Measurements from ENCODE around the gene MSL3.

The MSL3 gene

DNA sequence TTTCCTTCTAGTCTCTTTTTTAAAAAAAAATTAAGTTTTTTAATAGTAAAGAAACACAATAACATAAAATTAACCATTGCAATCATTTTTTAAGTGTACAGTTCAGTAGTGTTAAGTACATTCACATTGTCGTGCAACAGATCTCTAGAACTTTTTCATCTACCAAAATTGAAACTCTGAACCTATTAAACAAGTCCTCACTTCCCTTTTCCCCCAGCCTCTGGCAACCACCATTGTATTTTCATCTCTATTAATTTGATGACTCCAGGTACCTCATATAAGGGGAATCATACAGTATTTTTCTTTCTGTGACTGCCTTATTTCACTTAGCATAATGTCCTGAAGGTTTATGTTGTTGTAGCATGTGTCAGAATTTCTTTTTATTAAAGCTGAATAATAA, 31.8 kb downstream of the MSL3 start:
- TF ChIP-seq, protein P1, sequence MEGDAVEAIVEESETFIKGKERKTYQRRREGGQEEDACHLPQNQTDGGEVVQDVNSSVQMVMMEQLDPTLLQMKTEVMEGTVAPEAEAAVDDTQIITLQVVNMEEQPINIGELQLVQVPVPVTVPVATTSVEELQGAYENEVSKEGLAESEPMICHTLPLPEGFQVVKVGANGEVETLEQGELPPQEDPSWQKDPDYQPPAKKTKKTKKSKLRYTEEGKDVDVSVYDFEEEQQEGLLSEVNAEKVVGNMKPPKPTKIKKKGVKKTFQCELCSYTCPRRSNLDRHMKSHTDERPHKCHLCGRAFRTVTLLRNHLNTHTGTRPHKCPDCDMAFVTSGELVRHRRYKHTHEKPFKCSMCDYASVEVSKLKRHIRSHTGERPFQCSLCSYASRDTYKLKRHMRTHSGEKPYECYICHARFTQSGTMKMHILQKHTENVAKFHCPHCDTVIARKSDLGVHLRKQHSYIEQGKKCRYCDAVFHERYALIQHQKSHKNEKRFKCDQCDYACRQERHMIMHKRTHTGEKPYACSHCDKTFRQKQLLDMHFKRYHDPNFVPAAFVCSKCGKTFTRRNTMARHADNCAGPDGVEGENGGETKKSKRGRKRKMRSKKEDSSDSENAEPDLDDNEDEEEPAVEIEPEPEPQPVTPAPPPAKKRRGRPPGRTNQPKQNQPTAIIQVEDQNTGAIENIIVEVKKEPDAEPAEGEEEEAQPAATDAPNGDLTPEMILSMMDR (IDR thresholded peaks at IDR 0.05) = no peak
- TF ChIP-seq ZFX (IDR thresholded peaks at IDR 0.05; ENCODE audit: borderline replicate concordance) = no peak
- no peak overlapping the region for H3K27ac ChIP-seq

DNA sequence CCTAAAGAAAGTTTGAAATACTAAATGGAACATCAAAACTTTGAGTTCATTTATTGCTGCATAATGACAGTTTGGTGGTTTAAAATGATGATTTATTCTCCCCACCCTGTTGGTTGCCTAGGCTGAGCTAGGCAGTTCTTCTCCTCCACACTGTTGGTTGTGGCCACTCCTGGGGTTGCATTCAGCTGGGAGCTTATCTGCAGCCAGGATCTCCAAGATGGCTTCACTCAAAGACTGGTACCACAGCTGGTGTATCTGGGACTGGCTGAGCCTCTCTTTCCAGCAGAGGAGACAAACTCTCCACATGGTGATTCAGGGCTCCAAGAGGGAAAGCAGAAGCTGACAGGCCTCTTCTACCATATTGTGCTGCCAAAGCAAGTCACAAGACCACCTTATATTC, 33.1 kb downstream of the MSL3 start:
- no peak overlapping the region for H3K27ac ChIP-seq
- TF ChIP-seq, protein P1 (IDR thresholded peaks at IDR 0.05) = no peak
- no peak for TF ChIP-seq ZFX (IDR thresholded peaks at IDR 0.05; ENCODE audit: borderline replicate concordance)

GRCh38 chrX:11791537-11791936, 33.5 kb downstream of the MSL3 start:
- TF ChIP-seq, protein P1 (IDR thresholded peaks at IDR 0.05) = no peak
- no peak for TF ChIP-seq ZFX (IDR thresholded peaks at IDR 0.05; ENCODE audit: borderline replicate concordance)
- H3K27ac ChIP-seq = no peak overlapping the region

DNA sequence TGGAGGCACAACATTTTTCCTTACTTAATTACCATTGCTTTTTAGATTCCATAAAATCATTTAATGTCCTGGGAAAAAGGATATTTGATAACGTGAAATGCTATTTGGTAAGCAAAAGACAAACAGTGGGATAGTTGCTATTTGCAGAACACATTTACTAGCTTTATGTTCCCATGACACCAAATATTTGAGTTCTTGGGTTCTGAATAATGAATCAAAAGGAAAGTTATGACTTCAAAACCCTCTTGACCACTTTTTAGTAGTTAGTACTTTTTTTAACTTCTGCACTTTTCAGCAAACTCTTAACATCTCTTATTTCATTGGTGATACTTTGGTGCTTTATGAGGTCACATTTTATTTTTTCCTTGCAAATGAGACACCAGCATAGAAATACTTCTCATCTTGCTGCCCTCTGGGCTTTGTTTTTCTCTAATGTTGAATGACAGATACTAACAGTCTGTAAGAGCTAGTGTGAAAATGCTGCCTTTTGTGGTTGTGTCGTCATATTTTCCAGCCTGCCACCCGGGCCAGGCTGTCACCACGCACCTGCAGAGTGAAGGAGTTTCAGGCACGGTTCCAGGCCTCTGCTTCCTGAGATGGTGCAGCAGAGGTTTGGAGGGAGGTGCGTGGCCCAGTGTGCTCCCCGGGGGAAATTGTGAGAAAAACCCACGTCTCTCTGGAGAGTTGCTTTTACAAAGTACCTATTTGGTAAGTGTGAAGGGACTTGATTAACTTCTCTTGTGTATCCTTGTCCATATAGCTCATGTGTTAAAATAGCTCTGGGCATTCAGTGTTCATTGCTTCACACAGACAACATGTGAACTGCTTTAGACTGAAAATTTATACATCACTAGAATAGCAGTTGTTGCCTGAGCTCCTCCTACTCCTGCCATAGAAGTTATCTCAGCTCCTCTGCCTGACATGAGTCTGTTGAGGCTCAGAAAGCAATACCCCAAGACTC, 34.7 kb downstream of the MSL3 start:
- TF ChIP-seq ZFX (IDR thresholded peaks at IDR 0.05; ENCODE audit: borderline replicate concordance) = no peak
- 0 out of 2 replicates have a peak overlapping the region, but pooled peaks have one; percentile 1 for H3K27ac ChIP-seq

- TF ChIP-seq ZFX (IDR thresholded peaks at IDR 0.05; ENCODE audit: borderline replicate concordance) = no peak
Observed at GRCh38 chrX:11793734-11794133, 35.7 kb downstream of the MSL3 start.

DNA sequence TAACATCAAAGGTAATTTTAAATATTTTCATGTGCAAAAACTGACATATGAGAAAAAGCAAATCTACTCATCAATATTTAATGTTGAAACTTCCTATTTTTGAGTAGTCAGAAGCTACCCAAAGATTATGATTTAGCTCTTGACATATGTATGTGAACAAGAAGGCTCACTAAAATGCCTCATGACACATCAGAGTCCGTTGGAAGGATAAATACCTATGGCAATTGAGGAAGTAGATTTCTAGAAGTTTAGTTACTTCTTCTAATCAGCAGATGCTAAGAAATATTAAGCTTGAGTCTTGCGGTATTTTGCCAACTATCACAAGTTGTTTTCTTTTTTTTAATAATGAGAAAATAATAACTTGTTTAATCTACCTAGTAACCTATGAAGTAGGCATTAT, 55.3 kb downstream of the MSL3 start:
- TF ChIP-seq, protein P1 (IDR thresholded peaks at IDR 0.05) = no peak
- TF ChIP-seq ZFX (IDR thresholded peaks at IDR 0.05; ENCODE audit: borderline replicate concordance) = no peak
- no peak overlapping the region for H3K27ac ChIP-seq

More at GRCh38 chrX:11793734-11794133, 35.7 kb downstream of the MSL3 start:
- no peak overlapping the region for H3K27ac ChIP-seq

Data from 22Rv1 (cell line).